DND-41 (cell line): ENCODE data around the gene CPSF6.

Experiments used
- ATAC-seq: fragments of 200-7000 bp; cut with Tn5 transposase; 3 replicates; pipeline ENCODE4 v1.9.1; 2021; ENCODE audit warnings: low read depth; ENCODE audit not compliant: insufficient read depth
- DNase-seq: peaks from one replicate; pipeline ENCODE4 v3.0.0-alpha.2; 2020
- H2AFZ ChIP-seq: 2 replicates; pipeline ENCODE4 v1.6.0; 2012; ENCODE audit warnings: low read depth, low read length
- H3K27ac ChIP-seq: 2 replicates; pipeline ENCODE4 v1.5.1; 2012; ENCODE audit warnings: low read length, inconsistent platforms
- H3K27me3 ChIP-seq: fragments of 200-600 bp; sonication (generic); 2 replicates; pipeline ENCODE4 v1.6.0; 2012; ENCODE audit warnings: low read length, mild to moderate bottlenecking, inconsistent platforms; ENCODE audit not compliant: insufficient read depth, poor library complexity
- H3K36me3 ChIP-seq: 2 replicates; pipeline ENCODE4 v1.5.1; 2012; ENCODE audit warnings: low read length, inconsistent platforms; ENCODE audit not compliant: insufficient read depth
- H3K4me1 ChIP-seq: 2 replicates; pipeline ENCODE4 v1.5.1; 2012; ENCODE audit warnings: mild to moderate bottlenecking, low read length; ENCODE audit not compliant: insufficient read depth
- H3K4me2 ChIP-seq: 2 replicates; pipeline ENCODE4 v1.6.0; 2012; ENCODE audit warnings: mild to moderate bottlenecking, moderate library complexity, low read length, inconsistent platforms; ENCODE audit not compliant: insufficient read depth
- H3K4me3 ChIP-seq, 2 experiments: fragments of 200-600 bp in 1 of 2; shearing (Covaris generic) in 1 of 2; 2 replicates each; pipeline ENCODE4 v1.5.1; 2012 to 2016; ENCODE audit warnings: inconsistent platforms in 2 of 2, low read length in 2 of 2, mild to moderate bottlenecking in 2 of 2, low read depth in 1 of 2, moderate library complexity in 1 of 2
- H3K79me2 ChIP-seq: 2 replicates; pipeline ENCODE4 v1.6.0; 2012; ENCODE audit warnings: low read length, inconsistent platforms; ENCODE audit not compliant: insufficient read depth
- H3K9ac ChIP-seq: 2 replicates; pipeline ENCODE4 v1.6.0; 2012; ENCODE audit warnings: low read depth, mild to moderate bottlenecking, inconsistent platforms, low read length, moderate library complexity
- H3K9me3 ChIP-seq: 2 replicates; pipeline ENCODE4 v1.5.1; 2012; ENCODE audit warnings: low read length, moderate library complexity, mild to moderate bottlenecking, inconsistent platforms; ENCODE audit not compliant: insufficient read depth, severe bottlenecking
- H4K20me1 ChIP-seq: 2 replicates; pipeline ENCODE4 v1.6.0; 2012; ENCODE audit warnings: low read length; ENCODE audit not compliant: insufficient read depth
- CTCF ChIP-seq: IDR thresholded peaks from 2 replicates; pipeline ENCODE4 v1.5.1; 2012; ENCODE audit warnings: borderline replicate concordance, low read length, moderate library complexity, mild to moderate bottlenecking; ENCODE audit not compliant: poor library complexity, severe bottlenecking; ENCODE audit errors: extremely low read depth
- EZH2 ChIP-seq: IDR thresholded peaks from 3 replicates; pipeline ENCODE4 v1.6.1; 2012; ENCODE audit warnings: borderline replicate concordance, low read depth, mild to moderate bottlenecking, moderate library complexity, low read length, inconsistent platforms; ENCODE audit not compliant: severe bottlenecking

CPSF6 gene

GRCh38 chr12:69247268-69248018 is 8.1 kb downstream of the CPSF6 start:
- ATAC-seq: no peak
- no peak for TF ChIP-seq CTCF
- TF ChIP-seq EZH2: no peak
- H3K79me2 ChIP-seq: peaks cover 99% of the 10 kb centered on the region
- H3K9ac ChIP-seq: no peak overlapping the region
- no peak overlapping the region for H3K27ac ChIP-seq
- no peaks in the 10 kb centered on the region for H3K9me3 ChIP-seq
- DNase-seq: no peak
- peaks cover 86% of the 10 kb centered on the region for H4K20me1 ChIP-seq
- H3K36me3 ChIP-seq: peaks cover 28% of the 10 kb centered on the region
- H3K4me2 ChIP-seq: peak overlapping the region; percentile 24; the same call in 1 of the 2 replicates
- no peak overlapping the region for H2AFZ ChIP-seq
- no peaks in the 10 kb centered on the region for H3K27me3 ChIP-seq
- H3K4me1 ChIP-seq: peaks cover 23% of the 10 kb centered on the region
- no peak overlapping the region for H3K4me3 ChIP-seq

GRCh38 chr12:69252033-69252432 is 12.7 kb downstream of the CPSF6 start:
- Histone ChIP-seq H3K4me1 (no peaks in the 10 kb centered on the region), H3K4me3 (no peak overlapping the region), H3K27ac (no peak overlapping the region), H2AFZ (no peak overlapping the region), H3K9me3 (no peaks in the 10 kb centered on the region), H3K36me3 (peaks cover 48% of the 10 kb centered on the region), H3K79me2 (peaks cover 97% of the 10 kb centered on the region), H3K4me2 (no peak overlapping the region), H3K27me3 (no peaks in the 10 kb centered on the region), H3K9ac (no peak overlapping the region), H4K20me1 (peaks cover 72% of the 10 kb centered on the region)
- DNase-seq (no peak), ATAC-seq (no peak)
- no peak for TF ChIP-seq EZH2
- no peak for TF ChIP-seq CTCF

GRCh38 chr12:69254046-69254445 is 14.7 kb downstream of the CPSF6 start:
- peaks cover 62% of the 10 kb centered on the region for H4K20me1 ChIP-seq
- H3K36me3 ChIP-seq: peaks cover 65% of the 10 kb centered on the region
- H3K9ac ChIP-seq: no peak overlapping the region
- ATAC-seq (peak; percentile 64; the same call in 2 of the 3 replicates), DNase-seq (no peak)
- peaks cover 85% of the 10 kb centered on the region for H3K79me2 ChIP-seq
- no peak overlapping the region for H3K4me3 ChIP-seq
- H3K27me3 ChIP-seq: no peaks in the 10 kb centered on the region
- no peak overlapping the region for H3K4me2 ChIP-seq
- peak; percentile 66 for TF ChIP-seq CTCF
- TF ChIP-seq EZH2: no peak
- no peaks in the 10 kb centered on the region for H3K9me3 ChIP-seq
- no peak overlapping the region for H3K27ac ChIP-seq
- H3K4me1 ChIP-seq: no peaks in the 10 kb centered on the region
- no peak overlapping the region for H2AFZ ChIP-seq

- Histone ChIP-seq H3K9ac (no peak overlapping the region), H3K4me2 (no peak overlapping the region), H2AFZ (no peak overlapping the region), H3K79me2 (peaks cover 81% of the 10 kb centered on the region), H3K4me1 (no peaks in the 10 kb centered on the region), H3K4me3 (no peak overlapping the region), H3K9me3 (no peaks in the 10 kb centered on the region), H4K20me1 (peaks cover 55% of the 10 kb centered on the region), H3K27me3 (no peaks in the 10 kb centered on the region), H3K27ac (no peak overlapping the region), H3K36me3 (peaks cover 73% of the 10 kb centered on the region)
- ATAC-seq: no peak
- TF ChIP-seq EZH2 (no peak), CTCF (no peak)
- DNase-seq: no peak
These were observed 15.5 kb downstream of the CPSF6 start for GRCh38 chr12:69254862-69255261.
